ENCODE measurements around the gene GADL1.

The GADL1 gene

DNA sequence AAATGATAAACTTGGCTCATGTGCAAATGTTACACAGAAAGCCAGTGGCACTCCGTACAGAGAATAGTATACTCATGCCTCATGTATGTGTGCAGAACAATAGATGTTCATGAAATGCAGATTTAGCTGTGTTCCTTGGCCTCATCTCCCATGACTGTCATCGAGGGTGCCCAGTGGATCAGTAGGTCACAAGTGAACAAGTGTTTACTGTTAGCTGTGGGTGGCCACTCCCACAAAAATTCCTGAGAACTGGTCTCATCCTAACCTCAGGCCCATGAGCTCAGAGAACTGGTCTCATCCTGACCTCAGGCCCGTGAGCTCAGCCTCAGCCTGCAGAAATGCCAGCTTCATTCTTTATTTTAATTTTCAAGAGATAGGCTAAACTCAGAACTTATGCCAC lies 124.1 kb downstream of the GADL1 start:
- Mint-ChIP-seq H3K4me3 (no peak overlapping the region), H3K9me3 (no peaks in the 10 kb centered on the region), H3K27me3 (ENCODE audit: low read depth, poor library complexity) (no peaks in the 10 kb centered on the region), H3K4me1 (peaks cover 31% of the 10 kb centered on the region), H3K36me3 (ENCODE audit: low read depth) (no peaks in the 10 kb centered on the region), H3K27ac (no peak overlapping the region)
- DNase-seq, result no peak
- TF ChIP-seq, protein P1, sequence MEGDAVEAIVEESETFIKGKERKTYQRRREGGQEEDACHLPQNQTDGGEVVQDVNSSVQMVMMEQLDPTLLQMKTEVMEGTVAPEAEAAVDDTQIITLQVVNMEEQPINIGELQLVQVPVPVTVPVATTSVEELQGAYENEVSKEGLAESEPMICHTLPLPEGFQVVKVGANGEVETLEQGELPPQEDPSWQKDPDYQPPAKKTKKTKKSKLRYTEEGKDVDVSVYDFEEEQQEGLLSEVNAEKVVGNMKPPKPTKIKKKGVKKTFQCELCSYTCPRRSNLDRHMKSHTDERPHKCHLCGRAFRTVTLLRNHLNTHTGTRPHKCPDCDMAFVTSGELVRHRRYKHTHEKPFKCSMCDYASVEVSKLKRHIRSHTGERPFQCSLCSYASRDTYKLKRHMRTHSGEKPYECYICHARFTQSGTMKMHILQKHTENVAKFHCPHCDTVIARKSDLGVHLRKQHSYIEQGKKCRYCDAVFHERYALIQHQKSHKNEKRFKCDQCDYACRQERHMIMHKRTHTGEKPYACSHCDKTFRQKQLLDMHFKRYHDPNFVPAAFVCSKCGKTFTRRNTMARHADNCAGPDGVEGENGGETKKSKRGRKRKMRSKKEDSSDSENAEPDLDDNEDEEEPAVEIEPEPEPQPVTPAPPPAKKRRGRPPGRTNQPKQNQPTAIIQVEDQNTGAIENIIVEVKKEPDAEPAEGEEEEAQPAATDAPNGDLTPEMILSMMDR (IDR thresholded peaks at IDR 0.05), result no peak

DNA sequence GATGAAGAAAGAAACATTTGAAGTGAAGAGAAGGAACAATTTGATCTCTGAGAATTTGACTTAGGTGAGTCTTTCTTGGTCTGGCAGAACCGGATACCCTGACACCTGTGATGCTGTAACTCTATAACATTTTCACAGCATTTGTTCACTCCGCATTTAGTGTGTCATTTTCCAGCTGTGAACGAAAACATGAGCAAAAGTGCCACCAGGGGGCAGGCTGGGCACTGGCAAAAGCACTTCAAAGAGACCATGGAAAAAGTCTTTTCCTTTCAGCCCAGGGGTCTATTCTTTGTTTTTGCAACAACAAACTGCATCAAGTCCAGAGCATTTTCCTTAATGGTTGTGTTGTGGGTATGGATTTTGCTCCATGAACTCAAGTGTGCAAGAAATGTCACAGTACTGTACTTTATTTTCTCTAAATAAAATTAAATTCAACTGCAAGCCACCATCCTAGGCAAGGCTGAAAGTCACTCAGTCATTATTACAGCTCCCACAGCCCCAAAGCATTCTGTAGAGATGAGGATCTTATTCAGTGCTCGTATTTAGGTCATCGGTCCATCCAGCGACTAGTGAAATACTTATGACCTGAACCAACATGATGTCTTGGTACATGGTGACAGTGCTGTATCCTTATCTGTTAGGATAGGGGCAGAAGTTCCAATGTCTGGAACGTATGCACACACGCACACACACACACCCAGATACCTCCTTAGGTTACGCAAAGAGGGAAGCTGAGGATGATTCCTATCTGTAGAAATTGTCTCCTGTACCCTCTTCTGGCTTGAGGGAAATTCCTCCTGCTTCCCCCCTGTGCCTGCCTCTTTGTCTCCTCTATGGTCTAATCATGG lies 125.5 kb downstream of the GADL1 start:
- H3K9me3 Mint-ChIP-seq, result no peaks in the 10 kb centered on the region
- peak; percentile 83 for DNase-seq
- peaks cover 31% of the 10 kb centered on the region for H3K4me1 Mint-ChIP-seq
- no peaks in the 10 kb centered on the region for H3K27me3 Mint-ChIP-seq (ENCODE audit: low read depth, poor library complexity)
- no peaks in the 10 kb centered on the region for H3K36me3 Mint-ChIP-seq (ENCODE audit: low read depth)
- TF ChIP-seq, protein P1 (IDR thresholded peaks at IDR 0.05), result peak; percentile 76
- H3K4me3 Mint-ChIP-seq, result no peak overlapping the region
- H3K27ac Mint-ChIP-seq, result no peak overlapping the region

DNA sequence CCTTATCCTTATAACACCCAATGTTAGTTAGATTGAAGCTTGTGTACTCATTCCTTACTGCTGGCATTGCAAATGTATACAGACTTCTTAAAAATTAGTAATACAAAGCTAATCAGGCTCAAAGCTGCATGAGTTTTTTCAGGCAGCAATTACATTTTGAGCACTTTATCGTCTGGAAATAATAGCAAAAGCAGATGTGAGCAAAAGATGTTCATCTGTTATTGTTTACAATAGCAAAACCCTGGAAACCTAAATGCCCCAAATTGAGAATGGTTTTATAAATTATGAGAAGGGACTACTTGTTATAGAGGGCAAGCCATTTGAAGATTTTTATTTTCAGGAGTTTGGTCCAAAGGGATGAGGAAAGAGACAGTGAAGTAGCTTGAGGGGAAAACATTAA lies 126.4 kb downstream of the GADL1 start:
- no peak overlapping the region for H3K4me3 Mint-ChIP-seq
- no peaks in the 10 kb centered on the region for H3K36me3 Mint-ChIP-seq (ENCODE audit: low read depth)
- H3K27me3 Mint-ChIP-seq (ENCODE audit: low read depth, poor library complexity), result no peaks in the 10 kb centered on the region
- H3K9me3 Mint-ChIP-seq, result no peaks in the 10 kb centered on the region
- H3K4me1 Mint-ChIP-seq, result peaks cover 31% of the 10 kb centered on the region
- no peak overlapping the region for H3K27ac Mint-ChIP-seq
- TF ChIP-seq, protein P1 (IDR thresholded peaks at IDR 0.05), result no peak
- DNase-seq, result no peak

DNA sequence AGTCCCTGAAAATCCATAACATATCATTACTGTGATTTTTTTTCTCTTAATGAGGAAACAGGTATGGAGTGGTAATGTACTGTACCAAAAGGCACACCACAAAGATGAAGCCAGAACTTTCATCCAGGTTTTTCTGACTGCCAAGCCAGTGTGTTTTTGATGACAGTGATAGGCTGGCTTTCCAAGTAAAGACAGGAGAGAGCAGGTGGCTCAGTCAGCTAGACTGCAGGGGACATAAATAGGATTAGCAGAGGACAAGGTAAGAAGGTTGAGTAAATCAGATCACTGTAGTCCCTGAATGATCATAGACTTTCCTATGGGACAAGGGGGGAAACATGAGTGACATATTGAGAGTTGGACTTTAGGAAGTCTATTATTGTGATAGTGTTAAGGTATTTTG lies 127.9 kb downstream of the GADL1 start:
- H3K4me1 Mint-ChIP-seq, result peaks cover 25% of the 10 kb centered on the region
- H3K27me3 Mint-ChIP-seq (ENCODE audit: low read depth, poor library complexity), result no peaks in the 10 kb centered on the region
- no peaks in the 10 kb centered on the region for H3K36me3 Mint-ChIP-seq (ENCODE audit: low read depth)
- no peak overlapping the region for H3K27ac Mint-ChIP-seq
- no peak overlapping the region for H3K4me3 Mint-ChIP-seq
- H3K9me3 Mint-ChIP-seq, result no peaks in the 10 kb centered on the region
- DNase-seq, result no peak
- TF ChIP-seq, protein P1 (IDR thresholded peaks at IDR 0.05), result no peak

DNA sequence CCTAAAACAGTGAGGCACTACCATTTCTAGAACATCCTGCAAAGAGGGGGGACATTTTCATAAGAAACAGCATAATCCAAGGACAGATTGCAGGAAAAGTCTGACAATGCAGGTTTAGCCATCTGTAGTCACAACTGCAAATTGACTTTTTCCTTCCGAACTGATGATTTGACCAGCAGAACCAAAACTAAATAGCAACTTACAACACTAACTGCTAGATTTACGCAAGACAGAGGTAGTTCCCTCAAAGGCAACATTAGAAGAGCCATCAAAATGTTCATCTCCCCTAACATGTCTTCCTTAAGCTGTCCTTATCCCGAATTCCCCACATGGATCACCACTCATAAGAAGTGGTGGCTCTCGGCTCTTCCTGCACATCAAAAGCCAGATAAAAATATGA lies 129.6 kb downstream of the GADL1 start:
- Mint-ChIP-seq H3K4me1 (peaks cover 11% of the 10 kb centered on the region), H3K36me3 (ENCODE audit: low read depth) (no peaks in the 10 kb centered on the region), H3K27ac (no peak overlapping the region), H3K9me3 (no peaks in the 10 kb centered on the region), H3K4me3 (no peak overlapping the region), H3K27me3 (ENCODE audit: low read depth, poor library complexity) (no peaks in the 10 kb centered on the region)
- DNase-seq, result no peak
- TF ChIP-seq, protein P1 (IDR thresholded peaks at IDR 0.05), result no peak

DNA sequence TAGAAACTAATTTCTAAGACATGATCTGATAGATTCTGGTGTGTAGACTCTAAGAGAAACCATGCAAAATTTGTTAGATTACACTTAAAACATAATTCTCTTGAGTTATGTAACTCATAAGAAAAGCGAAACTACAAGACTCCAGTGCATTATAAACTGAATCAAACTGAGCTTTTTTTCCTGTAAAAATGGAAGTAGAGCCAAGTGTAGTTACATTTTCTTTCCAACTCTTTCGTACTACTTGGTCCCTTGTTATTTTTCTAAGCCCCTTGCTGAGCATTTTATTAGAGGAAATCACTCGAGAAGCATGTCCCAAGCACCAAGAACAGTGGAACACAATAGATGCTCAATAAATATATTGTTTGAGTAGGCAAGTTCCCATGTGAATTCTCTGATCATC lies 130.2 kb downstream of the GADL1 start:
- Mint-ChIP-seq H3K27ac (no peak overlapping the region), H3K4me3 (no peak overlapping the region), H3K9me3 (no peaks in the 10 kb centered on the region), H3K4me1 (peaks cover 11% of the 10 kb centered on the region), H3K27me3 (ENCODE audit: low read depth, poor library complexity) (no peaks in the 10 kb centered on the region), H3K36me3 (ENCODE audit: low read depth) (no peaks in the 10 kb centered on the region)
- TF ChIP-seq, protein P1 (IDR thresholded peaks at IDR 0.05), result no peak
- DNase-seq, result no peak

Measured in nephron progenitor cell (in vitro differentiated cells).